Measurements from ENCODE around the gene GOT2.
A peak's percentile ranks its signal among the peaks of the same experiment; 100 is the strongest.

The GOT2 gene

GRCh38 chr16:58684001-58684353 lies 50.1 kb downstream of the GOT2 start:
- ChIA-PET CTCF (interaction anchor here (0.7 to 1.1 kb wide), 3 partner anchors 23 to 347 kb away, joined by 3 to 4 read pairs (median 3); no protein-coding TSS in a partner anchor), POLR2A (interaction anchor here (0.9 to 1.2 kb wide), 3 partner anchors 72 to 949 kb away, joined by 3 read pairs; no protein-coding TSS in a partner anchor)
- Histone ChIP-seq H3K27ac (ENCODE audit: extremely low read depth, low read depth, low read length) (no peak overlapping the region), H3K36me3 (ENCODE audit: control insufficient read depth in 2 of 2, insufficient read depth in 1 of 2, low read length in 2 of 2) (peaks cover 0 to 21% of the 10 kb centered on the region in 2 experiments; a peak in 1 of 3 replicates), H3K4me1 (ENCODE audit: control insufficient read depth, insufficient read depth, low read length) (no peaks in the 10 kb centered on the region), H3K4me3 (ENCODE audit: low read depth, low read length) (peak overlapping the region; percentile 71), H3K9me3 (ENCODE audit: control insufficient read depth, insufficient read depth, low read depth, low read length) (no peaks in the 10 kb centered on the region)
- TF ChIP-seq ZNF146 (tag by site-specific recombination; IDR thresholded peaks at IDR 0.05) (no peak), ZNF133 (tag by site-specific recombination; IDR thresholded peaks at IDR 0.05) (no peak), KLF8 (tag by site-specific recombination; IDR thresholded peaks at IDR 0.05) (no peak), ZBTB21 (tag by site-specific recombination; IDR thresholded peaks at IDR 0.05) (no peak), WT1 (tag by site-specific recombination; IDR thresholded peaks at IDR 0.05) (no peak), ZNF624 (tag by site-specific recombination; IDR thresholded peaks at IDR 0.05) (no peak), ZNF555 (tag by site-specific recombination; conservative IDR thresholded peaks at IDR 0.05) (no peak), ATF2 (tag by site-specific recombination; IDR thresholded peaks at IDR 0.05; ENCODE audit: low read depth) (no peak), ZNF561 (tag by site-specific recombination; IDR thresholded peaks at IDR 0.05; ENCODE audit: borderline replicate concordance) (no peak), ZNF10 (tag by site-specific recombination; IDR thresholded peaks at IDR 0.05) (no peak), ZNF416 (tag by site-specific recombination; IDR thresholded peaks at IDR 0.05) (no peak), ZBTB49 (tag by site-specific recombination; IDR thresholded peaks at IDR 0.05; ENCODE audit: low read depth) (no peak), ZSCAN23 (tag by site-specific recombination; IDR thresholded peaks at IDR 0.05) (no peak), ZNF76 (tag by site-specific recombination; IDR thresholded peaks at IDR 0.05; ENCODE audit: borderline replicate concordance, low read depth) (no peak), ZNF530 (tag by site-specific recombination; IDR thresholded peaks at IDR 0.05; ENCODE audit: low read depth) (no peak)
- TF ChIP-seq, protein P1, sequence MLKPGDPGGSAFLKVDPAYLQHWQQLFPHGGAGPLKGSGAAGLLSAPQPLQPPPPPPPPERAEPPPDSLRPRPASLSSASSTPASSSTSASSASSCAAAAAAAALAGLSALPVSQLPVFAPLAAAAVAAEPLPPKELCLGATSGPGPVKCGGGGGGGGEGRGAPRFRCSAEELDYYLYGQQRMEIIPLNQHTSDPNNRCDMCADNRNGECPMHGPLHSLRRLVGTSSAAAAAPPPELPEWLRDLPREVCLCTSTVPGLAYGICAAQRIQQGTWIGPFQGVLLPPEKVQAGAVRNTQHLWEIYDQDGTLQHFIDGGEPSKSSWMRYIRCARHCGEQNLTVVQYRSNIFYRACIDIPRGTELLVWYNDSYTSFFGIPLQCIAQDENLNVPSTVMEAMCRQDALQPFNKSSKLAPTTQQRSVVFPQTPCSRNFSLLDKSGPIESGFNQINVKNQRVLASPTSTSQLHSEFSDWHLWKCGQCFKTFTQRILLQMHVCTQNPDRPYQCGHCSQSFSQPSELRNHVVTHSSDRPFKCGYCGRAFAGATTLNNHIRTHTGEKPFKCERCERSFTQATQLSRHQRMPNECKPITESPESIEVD (tag by site-specific recombination; IDR thresholded peaks at IDR 0.05) = no peak
- TF ChIP-seq, protein P2, sequence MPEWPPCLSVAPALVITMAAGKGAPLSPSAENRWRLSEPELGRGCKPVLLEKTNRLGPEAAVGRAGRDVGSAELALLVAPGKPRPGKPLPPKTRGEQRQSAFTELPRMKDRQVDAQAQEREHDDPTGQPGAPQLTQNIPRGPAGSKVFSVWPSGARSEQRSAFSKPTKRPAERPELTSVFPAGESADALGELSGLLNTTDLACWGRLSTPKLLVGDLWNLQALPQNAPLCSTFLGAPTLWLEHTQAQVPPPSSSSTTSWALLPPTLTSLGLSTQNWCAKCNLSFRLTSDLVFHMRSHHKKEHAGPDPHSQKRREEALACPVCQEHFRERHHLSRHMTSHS (tag by site-specific recombination; IDR thresholded peaks at IDR 0.05) = no peak

- CTCF ChIA-PET = interaction anchor here (0.7 to 1.1 kb wide), 2 partner anchors 77 to 134 kb away, joined by 3 to 4 read pairs; no protein-coding TSS in a partner anchor
- Histone ChIP-seq H3K36me3 (ENCODE audit: control insufficient read depth in 2 of 2, insufficient read depth in 1 of 2, low read length in 2 of 2) (peaks cover 0 to 49% of the 10 kb centered on the region in 2 experiments; a peak in 2 of 3 replicates), H3K4me3 (ENCODE audit: low read depth, low read length) (no peak overlapping the region), H3K27ac (ENCODE audit: extremely low read depth, low read depth, low read length) (no peak overlapping the region), H3K9me3 (ENCODE audit: control insufficient read depth, insufficient read depth, low read depth, low read length) (no peaks in the 10 kb centered on the region), H3K4me1 (ENCODE audit: control insufficient read depth, insufficient read depth, low read length) (no peaks in the 10 kb centered on the region)
- POLR2A ChIA-PET = no interaction called here
- TF ChIP-seq ZNF292 (tag by site-specific recombination; IDR thresholded peaks at IDR 0.05; ENCODE audit: borderline replicate concordance, low read depth) = no peak
Observed at GRCh38 chr16:58679763-58680162, 54.4 kb downstream of the GOT2 start.
